HCT116 (cell line): ENCODE measurements around the gene ERC1. TPM values are rescaled to one million over a fixed set of nuclear protein-coding genes. Genes with fewer than 3 reads are reported as not detected.

Experiments
- ATAC-seq: fragments of 200-7000 bp; cut with Tn5 transposase; 2 replicates; pipeline ENCODE4 v1.9.1; 2020; ENCODE audit warnings: mild to moderate bottlenecking, moderate library complexity
- BruUV-seq: library from RNA; stranded (reverse); fragments of 400-500 nt; replicated peaks from 2 replicates; lab custom pipeline; 2021; lab: Mats Ljungman, UMichigan
- CTCF ChIA-PET: fragments of 300-600 bp; sonication (Branson Sonifier 250); formaldehyde crosslinking; loops from one replicate; lab custom pipeline; 2021; ENCODE audit warnings: antibody characterized with exemption; lab: Charles Lee
- POLR2A ChIA-PET: fragments of 300-600, 350-600 bp; sonication (Branson Sonifier 250); formaldehyde crosslinking; loops from one replicate; lab custom pipeline; 2021; ENCODE audit warnings: antibody characterized with exemption; lab: Charles Lee
- RAD21 ChIA-PET, 2 experiments: fragments of 300-600 bp; sonication (Branson Sonifier 250); formaldehyde crosslinking; loops; one replicate each; lab custom pipeline; 2023; ENCODE audit warnings: low total read pairs in 2 of 2; ENCODE audit not compliant: uncharacterized antibody in 2 of 2, unreplicated experiment in 2 of 2, low non-redundant PET in 1 of 2; lab: Charles Lee
- DNase-seq: peaks from one replicate; pipeline ENCODE4 v3.0.0-alpha.2; 2010; ENCODE audit warnings: low read depth, low spot score
- H2AFZ ChIP-seq: fragments of 200-600 bp; shearing (Covaris generic), sonication (generic); 2 replicates; pipeline ENCODE4 v1.6.1; 2017; ENCODE audit warnings: low read depth, mixed run types, mixed read lengths, antibody characterized with exemption, low read length; ENCODE audit not compliant: poor library complexity, severe bottlenecking
- H3K27ac ChIP-seq: 2 replicates; pipeline ENCODE4 v1.5.1; 2012; ENCODE audit warnings: low read depth, low read length
- H3K27me3 ChIP-seq: fragments of 200-600 bp; sonication (generic); 2 replicates; pipeline ENCODE4 v1.6.1; 2016; ENCODE audit warnings: mixed run types, low read length, mixed read lengths; ENCODE audit not compliant: insufficient read depth
- H3K36me3 ChIP-seq, 2 experiments: fragments of 200-500 bp in 1 of 2; fragments of 200-600 bp in 1 of 2; sonication (Bioruptor generic) in 1 of 2; sonication (generic) in 1 of 2; 2 replicates each; pipeline versions ENCODE4 v1.5.1 to v1.6.1; 2014 to 2016; ENCODE audit warnings: low read length in 2 of 2, inconsistent platforms in 1 of 2, mixed read lengths in 1 of 2, mixed run types in 1 of 2; ENCODE audit not compliant: insufficient read depth in 2 of 2, control insufficient read depth in 1 of 2
- H3K4me1 ChIP-seq, 2 experiments: fragments of 200-600 bp in 1 of 2; sonication (generic) in 1 of 2; 2 replicates each; pipeline versions ENCODE4 v1.5.1 to v1.6.1; 2012 to 2017; ENCODE audit warnings: low read length in 2 of 2, inconsistent platforms in 1 of 2, mild to moderate bottlenecking in 1 of 2, mixed read lengths in 1 of 2, mixed run types in 1 of 2, moderate library complexity in 1 of 2; ENCODE audit not compliant: insufficient read depth in 2 of 2, control insufficient read depth in 1 of 2
- H3K4me2 ChIP-seq: fragments of 200-600 bp; sonication (generic); 2 replicates; pipeline ENCODE4 v1.6.1; 2017; ENCODE audit warnings: mixed run types, low read length, mixed read lengths
- H3K4me3 ChIP-seq, 2 experiments: fragments of 200-600 bp in 1 of 2; sonication (generic) in 1 of 2; replicated peaks in 1 of 2; 2 replicates each; pipeline ENCODE4 v1.5.1; 2011 to 2016; ENCODE audit warnings: low read length in 2 of 2, control low read depth in 1 of 2, low read depth in 1 of 2, mild to moderate bottlenecking in 1 of 2, mixed read lengths in 1 of 2, mixed run types in 1 of 2
- H3K79me2 ChIP-seq: fragments of 200-600 bp; sonication (generic); 2 replicates; pipeline ENCODE4 v1.6.1; 2017; ENCODE audit warnings: mild to moderate bottlenecking, mixed run types, low read length, moderate library complexity, mixed read lengths; ENCODE audit not compliant: insufficient read depth
- H3K9ac ChIP-seq: fragments of 200-600 bp; sonication (generic); 2 replicates; pipeline ENCODE4 v1.6.1; 2016; ENCODE audit warnings: low read length, mixed read lengths
- H3K9me2 ChIP-seq: fragments of 200-600 bp; sonication (generic), shearing (Covaris generic); 2 replicates; pipeline ENCODE4 v1.6.1; 2017; ENCODE audit warnings: mixed run types, mild to moderate bottlenecking, moderate library complexity; ENCODE audit not compliant: insufficient read depth
- H3K9me3 ChIP-seq, 2 experiments: fragments of 200-500 bp in 1 of 2; fragments of 200-600 bp in 1 of 2; sonication (Bioruptor generic) in 1 of 2; sonication (generic) in 1 of 2; 2 replicates each; pipeline ENCODE4 v1.6.1; 2014 to 2017; ENCODE audit warnings: low read length in 2 of 2, mixed read lengths in 2 of 2, inconsistent platforms in 1 of 2, low read depth in 1 of 2, mild to moderate bottlenecking in 1 of 2, mixed run types in 1 of 2, moderate library complexity in 1 of 2; ENCODE audit not compliant: control insufficient read depth in 1 of 2, insufficient read depth in 1 of 2
- H4K20me1 ChIP-seq: fragments of 200-600 bp; sonication (generic), shearing (Covaris generic); 2 replicates; pipeline ENCODE4 v1.6.1; 2017; ENCODE audit warnings: mixed run types, mild to moderate bottlenecking, moderate library complexity; ENCODE audit not compliant: insufficient read depth
- CEBPB ChIP-seq: IDR thresholded peaks from 2 replicates; pipeline ENCODE4 v1.6.1; 2012; ENCODE audit warnings: low read depth
- EZH2 ChIP-seq: fragments of 200-600 bp; sonication (generic); IDR thresholded peaks from 2 replicates; pipeline ENCODE4 v1.6.1; 2017; ENCODE audit warnings: antibody characterized with exemption, mixed run types
- POLR2A ChIP-seq: IDR thresholded peaks from 2 replicates; pipeline ENCODE4 v1.7.0; 2011; ENCODE audit warnings: borderline replicate concordance; ENCODE audit not compliant: insufficient read depth, insufficient read length; ENCODE audit errors: extremely low read depth
- SRF ChIP-seq: IDR thresholded peaks from 2 replicates; pipeline ENCODE4 v1.6.1; 2012; ENCODE audit warnings: low read depth
- ZNF274 ChIP-seq: fragments of 200-500 bp; sonication (Bioruptor generic); IDR thresholded peaks from 2 replicates; pipeline ENCODE4 v1.6.1; 2014; ENCODE audit warnings: mild to moderate bottlenecking, low read depth, low read length, inconsistent platforms
- intact Hi-C: fragments of 100-400 bp; cut with micrococcal nuclease; formaldehyde crosslinking; loops from 2 replicates; pipeline ENCODE4 v1.10.0; 2022
- total RNA-seq: library from RNA; stranded (reverse); gene quantifications from one replicate; pipeline ENCODE4 v1.2.1, GENCODE V29; 2021; ENCODE audit not compliant: unreplicated experiment
- TF ChIP-seq, protein P1 (sequence below), 3 experiments: fragments of 200-600 bp in 1 of 3; sonication (generic) in 1 of 3; IDR thresholded peaks in 2 of 3; conservative IDR thresholded peaks in 1 of 3; 2 replicates each; pipeline ENCODE4 v1.5.1; 2012 to 2017; ENCODE audit warnings: low read depth in 2 of 3, low read length in 2 of 3, antibody characterized with exemption in 1 of 3, borderline replicate concordance in 1 of 3, control low read depth in 1 of 3, mild to moderate bottlenecking in 1 of 3, mixed read lengths in 1 of 3, mixed run types in 1 of 3, moderate library complexity in 1 of 3; ENCODE audit not compliant: insufficient read depth in 1 of 3
- TF ChIP-seq, protein P2 (sequence below): IDR thresholded peaks from 2 replicates; pipeline ENCODE4 v1.6.1; 2012; ENCODE audit warnings: low read depth
- TF ChIP-seq, protein P3 (sequence below): IDR thresholded peaks from 2 replicates; pipeline ENCODE4 v1.6.1; 2012
- TF ChIP-seq, protein P4 (sequence below): IDR thresholded peaks from 2 replicates; pipeline ENCODE4 v1.6.1; 2011; ENCODE audit warnings: mild to moderate bottlenecking, low read length, moderate library complexity; ENCODE audit not compliant: insufficient replicate concordance; ENCODE audit errors: extremely low read depth

ERC1 gene
- total RNA-seq, 1 experiment from 2014 or later, result 41.9 TPM

DNA sequence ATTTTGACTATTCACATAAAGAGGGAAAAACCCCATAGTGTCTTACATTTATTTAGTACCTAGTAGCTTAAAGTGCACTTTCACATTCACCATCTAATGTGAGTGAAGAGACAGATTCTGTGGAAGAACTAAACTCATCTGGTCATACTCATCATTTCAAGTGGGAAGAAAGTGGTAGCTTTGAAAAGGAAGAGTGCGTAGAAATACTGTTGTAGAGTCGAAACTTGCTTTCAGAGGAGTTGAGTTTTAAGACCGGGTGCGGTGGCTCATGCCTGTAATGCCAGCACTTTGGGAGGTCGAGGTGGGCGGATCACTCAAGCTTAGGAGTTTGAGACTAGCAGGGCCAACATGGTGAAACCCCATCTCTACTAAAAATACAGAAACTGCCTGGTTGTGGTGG is 222.2 kb downstream of the ERC1 start:
- H4K20me1 ChIP-seq, result no peaks in the 10 kb centered on the region; the same call in 1 of the 2 replicates
- H3K4me2 ChIP-seq, result no peak overlapping the region
- no peak overlapping the region for H2AFZ ChIP-seq
- no peak overlapping the region for H3K9ac ChIP-seq
- intact Hi-C loops, result no loop called here
- H3K9me2 ChIP-seq, result no peaks in the 10 kb centered on the region
- DNase-seq, result no peak
- no TSS peak for BruUV-seq
- no peaks in the 10 kb centered on the region for H3K79me2 ChIP-seq
- TF ChIP-seq, protein P1, sequence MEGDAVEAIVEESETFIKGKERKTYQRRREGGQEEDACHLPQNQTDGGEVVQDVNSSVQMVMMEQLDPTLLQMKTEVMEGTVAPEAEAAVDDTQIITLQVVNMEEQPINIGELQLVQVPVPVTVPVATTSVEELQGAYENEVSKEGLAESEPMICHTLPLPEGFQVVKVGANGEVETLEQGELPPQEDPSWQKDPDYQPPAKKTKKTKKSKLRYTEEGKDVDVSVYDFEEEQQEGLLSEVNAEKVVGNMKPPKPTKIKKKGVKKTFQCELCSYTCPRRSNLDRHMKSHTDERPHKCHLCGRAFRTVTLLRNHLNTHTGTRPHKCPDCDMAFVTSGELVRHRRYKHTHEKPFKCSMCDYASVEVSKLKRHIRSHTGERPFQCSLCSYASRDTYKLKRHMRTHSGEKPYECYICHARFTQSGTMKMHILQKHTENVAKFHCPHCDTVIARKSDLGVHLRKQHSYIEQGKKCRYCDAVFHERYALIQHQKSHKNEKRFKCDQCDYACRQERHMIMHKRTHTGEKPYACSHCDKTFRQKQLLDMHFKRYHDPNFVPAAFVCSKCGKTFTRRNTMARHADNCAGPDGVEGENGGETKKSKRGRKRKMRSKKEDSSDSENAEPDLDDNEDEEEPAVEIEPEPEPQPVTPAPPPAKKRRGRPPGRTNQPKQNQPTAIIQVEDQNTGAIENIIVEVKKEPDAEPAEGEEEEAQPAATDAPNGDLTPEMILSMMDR (IDR thresholded peaks at IDR 0.05 in 2 of 3, conservative IDR thresholded peaks at IDR 0.05 in 1 of 3; ENCODE audit: borderline replicate concordance in 1 of 3, insufficient read depth in 1 of 3, low read depth in 2 of 3, low read length in 2 of 3), result no peak
- TF ChIP-seq ZNF274 (no peak), SRF (no peak), CEBPB (no peak), EZH2 (no peak), POLR2A (no peak)
- TF ChIP-seq, protein P2, sequence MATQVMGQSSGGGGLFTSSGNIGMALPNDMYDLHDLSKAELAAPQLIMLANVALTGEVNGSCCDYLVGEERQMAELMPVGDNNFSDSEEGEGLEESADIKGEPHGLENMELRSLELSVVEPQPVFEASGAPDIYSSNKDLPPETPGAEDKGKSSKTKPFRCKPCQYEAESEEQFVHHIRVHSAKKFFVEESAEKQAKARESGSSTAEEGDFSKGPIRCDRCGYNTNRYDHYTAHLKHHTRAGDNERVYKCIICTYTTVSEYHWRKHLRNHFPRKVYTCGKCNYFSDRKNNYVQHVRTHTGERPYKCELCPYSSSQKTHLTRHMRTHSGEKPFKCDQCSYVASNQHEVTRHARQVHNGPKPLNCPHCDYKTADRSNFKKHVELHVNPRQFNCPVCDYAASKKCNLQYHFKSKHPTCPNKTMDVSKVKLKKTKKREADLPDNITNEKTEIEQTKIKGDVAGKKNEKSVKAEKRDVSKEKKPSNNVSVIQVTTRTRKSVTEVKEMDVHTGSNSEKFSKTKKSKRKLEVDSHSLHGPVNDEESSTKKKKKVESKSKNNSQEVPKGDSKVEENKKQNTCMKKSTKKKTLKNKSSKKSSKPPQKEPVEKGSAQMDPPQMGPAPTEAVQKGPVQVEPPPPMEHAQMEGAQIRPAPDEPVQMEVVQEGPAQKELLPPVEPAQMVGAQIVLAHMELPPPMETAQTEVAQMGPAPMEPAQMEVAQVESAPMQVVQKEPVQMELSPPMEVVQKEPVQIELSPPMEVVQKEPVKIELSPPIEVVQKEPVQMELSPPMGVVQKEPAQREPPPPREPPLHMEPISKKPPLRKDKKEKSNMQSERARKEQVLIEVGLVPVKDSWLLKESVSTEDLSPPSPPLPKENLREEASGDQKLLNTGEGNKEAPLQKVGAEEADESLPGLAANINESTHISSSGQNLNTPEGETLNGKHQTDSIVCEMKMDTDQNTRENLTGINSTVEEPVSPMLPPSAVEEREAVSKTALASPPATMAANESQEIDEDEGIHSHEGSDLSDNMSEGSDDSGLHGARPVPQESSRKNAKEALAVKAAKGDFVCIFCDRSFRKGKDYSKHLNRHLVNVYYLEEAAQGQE, result no peak
- TF ChIP-seq, protein P3, sequence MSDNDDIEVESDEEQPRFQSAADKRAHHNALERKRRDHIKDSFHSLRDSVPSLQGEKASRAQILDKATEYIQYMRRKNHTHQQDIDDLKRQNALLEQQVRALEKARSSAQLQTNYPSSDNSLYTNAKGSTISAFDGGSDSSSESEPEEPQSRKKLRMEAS, result no peak
- TF ChIP-seq, protein P4, sequence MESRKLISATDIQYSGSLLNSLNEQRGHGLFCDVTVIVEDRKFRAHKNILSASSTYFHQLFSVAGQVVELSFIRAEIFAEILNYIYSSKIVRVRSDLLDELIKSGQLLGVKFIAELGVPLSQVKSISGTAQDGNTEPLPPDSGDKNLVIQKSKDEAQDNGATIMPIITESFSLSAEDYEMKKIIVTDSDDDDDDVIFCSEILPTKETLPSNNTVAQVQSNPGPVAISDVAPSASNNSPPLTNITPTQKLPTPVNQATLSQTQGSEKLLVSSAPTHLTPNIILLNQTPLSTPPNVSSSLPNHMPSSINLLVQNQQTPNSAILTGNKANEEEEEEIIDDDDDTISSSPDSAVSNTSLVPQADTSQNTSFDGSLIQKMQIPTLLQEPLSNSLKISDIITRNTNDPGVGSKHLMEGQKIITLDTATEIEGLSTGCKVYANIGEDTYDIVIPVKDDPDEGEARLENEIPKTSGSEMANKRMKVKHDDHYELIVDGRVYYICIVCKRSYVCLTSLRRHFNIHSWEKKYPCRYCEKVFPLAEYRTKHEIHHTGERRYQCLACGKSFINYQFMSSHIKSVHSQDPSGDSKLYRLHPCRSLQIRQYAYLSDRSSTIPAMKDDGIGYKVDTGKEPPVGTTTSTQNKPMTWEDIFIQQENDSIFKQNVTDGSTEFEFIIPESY, result no peak
- TF ChIP-seq, all 23 proteins: peak for 0
- Histone ChIP-seq H3K4me3 (no peak overlapping the region), H3K4me1 (peaks cover 8 to 10% of the 10 kb centered on the region in 2 experiments; a peak in 3 of 4 replicates), H3K27me3 (no peaks in the 10 kb centered on the region), H3K9me3 (no peaks in the 10 kb centered on the region), H3K36me3 (no peaks in the 10 kb centered on the region), H3K27ac (no peak overlapping the region)
- no peak for ATAC-seq
- RAD21 ChIA-PET, result no interaction called here
- POLR2A ChIA-PET, result no interaction called here
- CTCF ChIA-PET, result no interaction called here
